Type B pancreatic cell (in vitro differentiated cells): ENCODE measurements around the gene BCAS3. TPM values are rescaled to one million over a fixed set of nuclear protein-coding genes. Genes with fewer than 3 reads are reported as not detected.

Experiments used
- DNase-seq: peaks from one replicate; pipeline ENCODE4 v3.0.0; 2021; ENCODE audit warnings: mixed read lengths; ENCODE audit not compliant: unreplicated experiment; ENCODE audit errors: extremely low spot score
- H3K27ac Mint-ChIP-seq: 2 replicates; pipeline ENCODE4 v1.8.0; 2021; ENCODE audit warnings: mild to moderate bottlenecking, mixed read lengths
- H3K27me3 Mint-ChIP-seq: 2 replicates; pipeline ENCODE4 v1.8.0; 2021; ENCODE audit warnings: mixed read lengths
- H3K36me3 Mint-ChIP-seq: 2 replicates; pipeline ENCODE4 v1.8.0; 2021; ENCODE audit warnings: mixed read lengths
- H3K4me1 Mint-ChIP-seq: one replicate; pipeline ENCODE4 v1.8.0; 2021; ENCODE audit warnings: mixed read lengths; ENCODE audit not compliant: unreplicated experiment
- H3K4me3 Mint-ChIP-seq: 2 replicates; pipeline ENCODE4 v1.8.0; 2021; ENCODE audit warnings: mild to moderate bottlenecking, mixed read lengths
- H3K9me3 Mint-ChIP-seq: 2 replicates; pipeline ENCODE4 v1.8.0; 2021; ENCODE audit warnings: mixed read lengths
- total RNA-seq: library from RNA; stranded (reverse); gene quantifications from 2 replicates; pipeline ENCODE4 v1.2.1, GENCODE V29; 2021; ENCODE audit warnings: low replicate concordance
- TF ChIP-seq, protein P1 (sequence below): fragments of 200-600 bp; sonication (generic); conservative IDR thresholded peaks from 2 replicates; pipeline ENCODE4 v1.5.0; 2021; ENCODE audit warnings: antibody characterized with exemption, mild to moderate bottlenecking

BCAS3 gene
- total RNA-seq, 1 donor from 2014 or later: 23.0 TPM

DNA sequence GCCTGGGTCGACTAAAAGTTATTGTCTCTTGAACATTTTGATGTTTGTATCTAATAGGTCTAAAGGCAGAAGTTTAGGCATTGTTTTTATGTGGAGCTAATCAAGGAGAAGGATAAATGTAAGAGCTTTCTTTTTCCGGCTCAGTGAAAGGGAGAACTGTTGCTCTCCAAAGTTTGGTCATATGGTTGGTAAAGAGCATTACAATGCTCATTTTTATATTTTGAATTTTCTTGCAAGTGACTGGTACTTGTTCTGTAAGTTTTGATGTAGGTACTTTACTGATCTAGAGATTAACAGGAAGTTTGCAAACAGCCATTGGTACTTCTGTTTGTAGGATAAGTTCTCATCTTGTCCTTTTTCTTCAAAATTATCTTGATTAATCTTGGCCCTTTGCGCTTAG lies 30.9 kb upstream of the BCAS3 start:
- DNase-seq: no peak
- Mint-ChIP-seq H3K4me3 (no peak overlapping the region), H3K36me3 (peaks cover 22% of the 10 kb centered on the region), H3K27me3 (no peaks in the 10 kb centered on the region), H3K27ac (no peak overlapping the region), H3K4me1 (peaks cover 4% of the 10 kb centered on the region), H3K9me3 (no peaks in the 10 kb centered on the region)
- TF ChIP-seq, protein P1, sequence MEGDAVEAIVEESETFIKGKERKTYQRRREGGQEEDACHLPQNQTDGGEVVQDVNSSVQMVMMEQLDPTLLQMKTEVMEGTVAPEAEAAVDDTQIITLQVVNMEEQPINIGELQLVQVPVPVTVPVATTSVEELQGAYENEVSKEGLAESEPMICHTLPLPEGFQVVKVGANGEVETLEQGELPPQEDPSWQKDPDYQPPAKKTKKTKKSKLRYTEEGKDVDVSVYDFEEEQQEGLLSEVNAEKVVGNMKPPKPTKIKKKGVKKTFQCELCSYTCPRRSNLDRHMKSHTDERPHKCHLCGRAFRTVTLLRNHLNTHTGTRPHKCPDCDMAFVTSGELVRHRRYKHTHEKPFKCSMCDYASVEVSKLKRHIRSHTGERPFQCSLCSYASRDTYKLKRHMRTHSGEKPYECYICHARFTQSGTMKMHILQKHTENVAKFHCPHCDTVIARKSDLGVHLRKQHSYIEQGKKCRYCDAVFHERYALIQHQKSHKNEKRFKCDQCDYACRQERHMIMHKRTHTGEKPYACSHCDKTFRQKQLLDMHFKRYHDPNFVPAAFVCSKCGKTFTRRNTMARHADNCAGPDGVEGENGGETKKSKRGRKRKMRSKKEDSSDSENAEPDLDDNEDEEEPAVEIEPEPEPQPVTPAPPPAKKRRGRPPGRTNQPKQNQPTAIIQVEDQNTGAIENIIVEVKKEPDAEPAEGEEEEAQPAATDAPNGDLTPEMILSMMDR: no peak

DNA sequence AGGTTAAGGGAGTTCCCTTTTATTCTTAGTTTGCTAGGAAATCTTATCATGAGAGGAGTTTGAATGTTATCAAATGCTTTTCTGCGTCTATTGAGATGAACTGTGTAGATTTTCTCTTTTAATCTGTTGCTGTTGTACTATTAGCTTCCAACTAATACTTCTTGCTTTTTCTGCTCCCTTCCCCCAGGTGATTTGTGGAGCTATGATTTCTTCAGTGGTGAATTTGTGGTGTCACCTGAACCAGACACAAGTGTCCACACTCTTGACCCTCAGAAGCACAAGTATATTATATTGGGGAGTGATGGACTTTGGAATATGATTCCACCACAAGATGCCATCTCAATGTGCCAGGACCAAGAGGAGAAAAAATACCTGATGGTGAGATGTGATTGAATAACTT lies 29.9 kb upstream of the BCAS3 start:
- Mint-ChIP-seq H3K4me3 (no peak overlapping the region), H3K4me1 (no peaks in the 10 kb centered on the region), H3K9me3 (no peaks in the 10 kb centered on the region), H3K27me3 (no peaks in the 10 kb centered on the region), H3K27ac (no peak overlapping the region), H3K36me3 (peaks cover 30% of the 10 kb centered on the region)
- TF ChIP-seq, protein P1: no peak
- no peak for DNase-seq

DNA sequence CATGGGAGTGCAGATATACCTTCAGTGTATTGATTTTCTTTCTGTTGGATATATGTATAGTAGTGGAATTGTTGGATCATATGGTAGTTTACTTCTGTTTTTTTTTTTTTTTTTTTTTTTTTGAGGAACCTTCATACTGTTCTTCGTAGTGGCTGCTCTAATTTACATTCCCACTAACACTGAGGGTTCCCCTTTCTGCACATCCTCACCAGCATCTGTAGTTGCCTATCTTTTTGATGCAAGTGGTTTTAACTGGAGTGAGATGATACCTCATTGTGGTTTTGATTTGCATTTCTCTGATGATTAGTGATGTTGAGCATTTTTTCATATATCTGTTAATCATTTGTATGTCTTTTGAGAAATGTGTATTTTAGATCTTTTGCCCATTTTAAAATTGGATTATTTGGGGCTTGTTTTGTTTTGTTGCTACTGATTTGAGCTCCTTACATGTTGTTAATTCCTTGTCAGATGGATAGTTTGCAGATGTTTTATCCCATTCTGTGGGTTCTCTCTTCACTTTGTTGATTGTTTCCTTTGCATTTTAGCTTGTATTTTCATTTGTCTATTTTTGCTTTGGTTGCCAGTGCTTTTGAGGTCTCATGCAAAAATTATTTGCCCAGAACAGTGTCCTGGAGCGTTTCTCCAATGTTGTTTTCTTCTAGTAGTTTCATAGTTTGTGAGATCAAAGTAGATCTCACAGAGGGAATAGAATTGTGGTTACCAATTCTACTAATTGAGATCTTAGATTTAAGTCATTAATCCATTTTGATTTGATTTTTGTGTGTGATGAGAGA lies 25.0 kb upstream of the BCAS3 start:
- Mint-ChIP-seq H3K4me3 (no peak overlapping the region), H3K4me1 (no peaks in the 10 kb centered on the region), H3K27ac (no peak overlapping the region), H3K36me3 (peaks cover 45% of the 10 kb centered on the region), H3K9me3 (no peaks in the 10 kb centered on the region), H3K27me3 (no peaks in the 10 kb centered on the region)
- no peak for DNase-seq
- TF ChIP-seq, protein P1: no peak

DNA sequence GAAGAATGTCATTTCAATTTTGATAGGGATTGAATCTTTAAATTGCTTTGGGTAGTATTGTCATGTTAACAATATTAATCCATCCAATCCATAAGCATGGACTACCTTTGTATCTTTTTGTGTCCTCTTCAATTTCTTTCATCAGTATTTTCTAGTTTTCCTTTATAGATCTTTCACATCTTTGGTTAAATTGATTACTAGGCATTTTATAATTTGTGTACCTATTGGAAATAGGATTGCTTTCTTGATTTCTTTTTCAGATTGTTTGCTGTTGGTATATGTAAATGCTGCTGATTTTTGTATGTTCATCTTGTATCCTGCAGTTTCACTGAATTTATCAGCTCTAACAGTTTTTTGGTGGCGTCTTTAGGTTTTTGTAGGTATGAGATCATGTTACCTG lies 24.1 kb upstream of the BCAS3 start:
- Mint-ChIP-seq H3K4me3 (no peak overlapping the region), H3K27me3 (no peaks in the 10 kb centered on the region)
- TF ChIP-seq, protein P1: no peak

DNA sequence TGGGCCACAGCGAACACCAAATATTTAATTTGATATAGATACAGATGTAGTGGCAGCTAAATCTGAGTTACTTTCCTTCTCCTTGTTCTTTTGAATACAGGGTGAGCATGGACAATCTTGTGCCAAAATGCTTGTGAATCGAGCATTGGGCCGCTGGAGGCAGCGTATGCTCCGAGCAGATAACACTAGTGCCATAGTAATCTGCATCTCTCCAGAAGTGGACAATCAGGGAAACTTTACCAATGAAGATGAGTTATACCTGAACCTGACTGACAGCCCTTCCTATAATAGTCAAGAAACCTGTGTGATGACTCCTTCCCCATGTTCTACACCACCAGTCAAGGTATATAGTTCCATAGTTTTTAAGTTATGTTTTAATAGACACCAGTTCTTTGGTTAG lies 21.2 kb upstream of the BCAS3 start:
- H3K9me3 Mint-ChIP-seq: no peaks in the 10 kb centered on the region
- TF ChIP-seq, protein P1: no peak
- no peak overlapping the region for H3K4me3 Mint-ChIP-seq
- no peak for DNase-seq
- no peaks in the 10 kb centered on the region for H3K27me3 Mint-ChIP-seq
- peaks cover 31% of the 10 kb centered on the region for H3K36me3 Mint-ChIP-seq
- H3K4me1 Mint-ChIP-seq: no peaks in the 10 kb centered on the region
- no peak overlapping the region for H3K27ac Mint-ChIP-seq

More for the DNA sequence above, 24.1 kb upstream of the BCAS3 start:
- Mint-ChIP-seq H3K9me3 (no peaks in the 10 kb centered on the region), H3K4me1 (no peaks in the 10 kb centered on the region), H3K36me3 (peaks cover 41% of the 10 kb centered on the region), H3K27ac (no peak overlapping the region)
- DNase-seq: no peak
